Activated B cell treated with CpG ODN at 0.5 μM for 24 hours (primary cell): ENCODE results near the gene VDR. TPM values are rescaled to one million over a fixed set of nuclear protein-coding genes. Genes with fewer than 3 reads are reported as not detected.

Source experiments
- ATAC-seq: fragments of 200-7000 bp; cut with Tn5 transposase; one replicate; pipeline ENCODE4 v1.10.0; 2021; ENCODE audit warnings: low read depth, mild to moderate bottlenecking, moderate library complexity
- CTCF ChIA-PET: fragments of 350-600 bp; sonication (Branson Sonifier 250); formaldehyde crosslinking; loops from one replicate; lab custom pipeline; 2021; ENCODE audit warnings: antibody characterized with exemption; lab: Charles Lee
- POLR2A ChIA-PET: fragments of 350-600 bp; sonication (Branson Sonifier 250); formaldehyde crosslinking; loops from one replicate; lab custom pipeline; 2021; ENCODE audit warnings: antibody characterized with exemption; lab: Charles Lee
- DNase-seq: peaks from one replicate; pipeline ENCODE4 v3.0.0; 2022
- H3K27ac Mint-ChIP-seq: one replicate; pipeline ENCODE4 v1.8.0; 2020; ENCODE audit warnings: mixed read lengths
- H3K27me3 Mint-ChIP-seq: one replicate; pipeline ENCODE4 v1.8.0; 2021; ENCODE audit warnings: mixed read lengths
- H3K36me3 Mint-ChIP-seq: one replicate; pipeline ENCODE4 v1.8.0; 2021; ENCODE audit warnings: low read depth, mixed read lengths
- H3K4me1 Mint-ChIP-seq: one replicate; pipeline ENCODE4 v1.8.0; 2021; ENCODE audit warnings: mixed read lengths
- H3K4me3 Mint-ChIP-seq: one replicate; pipeline ENCODE4 v1.8.0; 2020; ENCODE audit warnings: mild to moderate bottlenecking, mixed read lengths
- H3K9me3 Mint-ChIP-seq: one replicate; pipeline ENCODE4 v1.8.0; 2020; ENCODE audit warnings: mixed read lengths
- CTCF ChIP-seq: fragments of 200-600 bp; IDR thresholded peaks from one replicate; pipeline ENCODE4 v1.8.0; 2022; ENCODE audit warnings: antibody characterized with exemption, mild to moderate bottlenecking
- intact Hi-C: fragments of 100-400 bp; cut with micrococcal nuclease; formaldehyde crosslinking; loops from one replicate; pipeline ENCODE4 v1.15.1; 2024
- total RNA-seq: library from RNA; stranded (reverse); gene quantifications from 2 replicates; pipeline ENCODE4 v1.2.3, GENCODE V29; 2022

Gene VDR
- total RNA-seq, 1 donor from 2014 or later: 0.86 TPM

GRCh38 chr12:47867495-47867941 lies 37.3 kb downstream of the VDR start:
- ChIA-PET CTCF (no interaction called here), POLR2A (interaction anchor here (0.6 kb wide), 1 partner anchor 41 kb away, joined by 9 read pairs; no protein-coding TSS in a partner anchor)
- Mint-ChIP-seq H3K36me3 (no peaks in the 10 kb centered on the region), H3K27me3 (no peaks in the 10 kb centered on the region), H3K4me1 (peaks cover 43% of the 10 kb centered on the region), H3K4me3 (no peak overlapping the region), H3K9me3 (no peaks in the 10 kb centered on the region), H3K27ac (no peak overlapping the region)
- DNase-seq (no peak), ATAC-seq (no peak)
- TF ChIP-seq CTCF: no peak
- intact Hi-C loops: no loop called here

- H3K27ac Mint-ChIP-seq: no peak overlapping the region
- no peak overlapping the region for H3K4me3 Mint-ChIP-seq
- ATAC-seq (no peak), DNase-seq (no peak)
- intact Hi-C loops: no loop called here
- TF ChIP-seq CTCF: no peak
- ChIA-PET POLR2A (interaction anchor here (0.7 kb wide), 1 partner anchor 108 kb away, joined by 4 read pairs; no protein-coding TSS in a partner anchor), CTCF (no interaction called here)
- no peaks in the 10 kb centered on the region for H3K9me3 Mint-ChIP-seq
- peaks cover 24% of the 10 kb centered on the region for H3K4me1 Mint-ChIP-seq
- no peaks in the 10 kb centered on the region for H3K36me3 Mint-ChIP-seq
- no peaks in the 10 kb centered on the region for H3K27me3 Mint-ChIP-seq
Measured at GRCh38 chr12:47864646-47865235, 40.1 kb downstream of the VDR start.

- H3K4me1 Mint-ChIP-seq: peaks cover 19% of the 10 kb centered on the region
- intact Hi-C loops: no loop called here
- ATAC-seq (no peak), DNase-seq (no peak)
- no peaks in the 10 kb centered on the region for H3K9me3 Mint-ChIP-seq
- ChIA-PET POLR2A (no interaction called here), CTCF (no interaction called here)
- H3K36me3 Mint-ChIP-seq: no peaks in the 10 kb centered on the region
- H3K4me3 Mint-ChIP-seq: no peak overlapping the region
- TF ChIP-seq CTCF: no peak
- no peak overlapping the region for H3K27ac Mint-ChIP-seq
- no peaks in the 10 kb centered on the region for H3K27me3 Mint-ChIP-seq
Measured at GRCh38 chr12:47863985-47864384, 40.8 kb downstream of the VDR start.

GRCh38 chr12:47863467-47863866 lies 41.3 kb downstream of the VDR start:
- Mint-ChIP-seq H3K9me3 (no peaks in the 10 kb centered on the region), H3K4me1 (peaks cover 13% of the 10 kb centered on the region), H3K4me3 (no peak overlapping the region), H3K36me3 (no peaks in the 10 kb centered on the region), H3K27me3 (no peaks in the 10 kb centered on the region), H3K27ac (no peak overlapping the region)
- ChIA-PET CTCF (interaction anchor here (0.6 to 1.9 kb wide), 2 partner anchors 24 to 25 kb away, joined by 3 to 5 read pairs; no protein-coding TSS in a partner anchor), POLR2A (no interaction called here)
- intact Hi-C loops: no loop called here
- ATAC-seq (no peak), DNase-seq (no peak)
- TF ChIP-seq CTCF: no peak

- TF ChIP-seq CTCF: no peak
- ATAC-seq: no peak
- CTCF ChIA-PET: interaction anchor here (1.9 kb wide), 1 partner anchor 24 kb away, joined by 5 read pairs; no protein-coding TSS in a partner anchor
Measured at GRCh38 chr12:47862881-47863280, 41.9 kb downstream of the VDR start.

More at GRCh38 chr12:47862881-47863280, 41.9 kb downstream of the VDR start:
- DNase-seq: no peak
- intact Hi-C loops: no loop called here
- Mint-ChIP-seq H3K9me3 (no peaks in the 10 kb centered on the region), H3K4me1 (peaks cover 8% of the 10 kb centered on the region), H3K27me3 (no peaks in the 10 kb centered on the region), H3K4me3 (no peak overlapping the region), H3K27ac (no peak overlapping the region), H3K36me3 (no peaks in the 10 kb centered on the region)
- POLR2A ChIA-PET: no interaction called here
